H1 (cell line): ENCODE data around the gene METAP1D. TPM values are rescaled to one million over a fixed set of nuclear protein-coding genes. Genes with fewer than 3 reads are reported as not detected.
A peak's percentile ranks its signal among the peaks of the same experiment; 100 is the strongest.

ENCODE experiments used
- CBX8 ChIP-seq: fragments of 300-800, 300-1000 bp; sonication (generic); IDR thresholded peaks from 2 replicates; pipeline ENCODE4 v1.7.1; 2016; ENCODE audit warnings: low read depth, low read length, borderline replicate concordance
- CTBP2 ChIP-seq: IDR thresholded peaks from 2 replicates; pipeline ENCODE4 v1.7.0; 2011; ENCODE audit warnings: borderline replicate concordance, mild to moderate bottlenecking, moderate library complexity, mixed read lengths, low read length; ENCODE audit not compliant: insufficient read depth, insufficient read length
- GABPA ChIP-seq: IDR thresholded peaks from 2 replicates; pipeline ENCODE4 v1.6.1; 2011; ENCODE audit warnings: mild to moderate bottlenecking, low read length, moderate library complexity, borderline replicate concordance; ENCODE audit not compliant: insufficient read depth
- POU5F1 ChIP-seq: IDR thresholded peaks from 2 replicates; pipeline ENCODE4 v1.6.1; 2011; ENCODE audit warnings: low read depth, mild to moderate bottlenecking, low read length, moderate library complexity
- SP1 ChIP-seq: IDR thresholded peaks from 2 replicates; pipeline ENCODE4 v1.6.1; 2011; ENCODE audit warnings: low read depth, low read length
- polyA plus RNA-seq, 7 experiments: library from polyadenylated mRNA; depleted of rRNA in 3 of 7; stranded (reverse) in 5 of 7; unstranded in 2 of 7; fragments of >200 nt in 5 of 7; fragments of 200-250 nt in 2 of 7; gene quantifications; 1 replicate in 5 of 7; 2 replicates in 1 of 7; 4 replicates in 1 of 7; pipeline versions ENCODE4 v1.2.1 to v1.2.3, GENCODE V29; 2011 to 2013; ENCODE audit warnings: missing spikeins in 2 of 7, mixed read lengths in 2 of 7
- total RNA-seq: library from RNA; stranded (reverse); fragmentation: NEBNext Ultra II Directional; extraction: Animal tissue kit (Norgen Biotek cat#: 25700); gene quantifications from 2 replicates; pipeline ENCODE4 v1.2.1, GENCODE V29; 2021

Gene METAP1D
- total and polyA plus RNA-seq, 2 of the 8 experiments (the other 6 are each of a cell fraction or from before 2014, with no cell fraction given) = 3.9 to 6.2 TPM

DNA sequence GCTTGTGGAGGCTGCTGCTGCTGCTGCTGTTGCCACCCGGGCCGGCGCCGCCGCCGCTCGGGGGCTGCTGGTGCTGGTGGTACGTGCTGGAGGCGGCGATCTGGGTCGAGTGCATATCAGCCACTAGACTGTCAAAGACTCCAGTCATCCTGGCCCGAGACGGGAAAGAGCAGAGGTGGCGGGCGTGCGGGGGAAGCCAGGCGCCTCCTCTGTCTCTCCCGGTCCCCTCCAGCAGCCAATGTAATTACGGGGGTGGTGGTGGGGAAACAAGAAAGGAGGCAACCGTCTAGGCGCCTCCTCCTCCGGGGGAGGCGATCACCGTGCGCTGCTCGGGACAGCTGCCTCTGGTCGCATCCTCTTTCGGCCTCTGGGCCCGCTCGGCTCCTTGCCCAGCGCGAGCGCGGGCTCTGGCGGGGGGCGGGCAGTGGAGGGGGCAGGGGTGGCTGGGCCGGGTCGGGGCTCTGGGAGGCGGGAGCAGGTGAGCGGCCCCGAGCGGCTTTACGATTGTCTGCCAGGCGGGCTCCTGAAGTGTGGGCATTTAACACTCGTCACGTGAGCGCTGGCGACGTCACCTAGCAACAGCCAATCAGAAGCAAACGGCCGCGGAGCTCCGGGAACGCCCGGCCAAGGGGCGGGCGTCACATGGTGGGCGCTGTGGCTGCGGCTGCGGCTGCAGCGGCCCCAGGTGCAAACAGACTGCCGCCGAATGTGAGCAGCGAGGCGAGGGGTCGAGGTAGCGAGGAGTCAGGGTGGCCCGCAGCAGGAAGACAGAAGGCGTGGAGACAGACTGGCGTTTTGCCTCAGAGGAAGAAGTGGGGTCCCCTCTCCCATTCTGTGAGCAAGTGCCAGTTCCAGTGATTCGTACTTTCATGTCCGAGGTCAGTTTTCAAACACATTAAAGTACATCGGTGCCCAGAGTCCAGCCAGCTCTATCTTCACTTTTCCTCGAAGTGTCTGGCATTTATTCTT, 102.9 kb downstream of the METAP1D start, which contains the start of gene DLX2 (continued):
- TF ChIP-seq POU5F1 (no peak), CTBP2 (peak; percentile 23), CBX8 (no peak), SP1 (peak; percentile 68), GABPA (no peak)
- TF ChIP-seq, all 59 proteins: peak for 18
